DMS153 treated with DMSO at 0.1 percent for 48 hours (cell line): ENCODE measurements around the gene SNTN.

ENCODE experiments used
- DNase-seq: peaks from one replicate; lab custom pipeline; 2025; ENCODE audit not compliant: unreplicated experiment; lab: John Stamatoyannopoulos, UW

The SNTN gene

GRCh38 chr3:63673111-63673510, 20.6 kb downstream of the SNTN start:
- no peak for DNase-seq

- no peak for DNase-seq
Measured at GRCh38 chr3:63674586-63674985, 22.1 kb downstream of the SNTN start.

GRCh38 chr3:63679186-63679585, 26.7 kb downstream of the SNTN start:
- no peak for DNase-seq

GRCh38 chr3:63684081-63684480, 31.6 kb downstream of the SNTN start:
- no peak for DNase-seq

GRCh38 chr3:63685340-63685739, 32.9 kb downstream of the SNTN start:
- no peak for DNase-seq

- no peak for DNase-seq
Measured at GRCh38 chr3:63687278-63688225, 35.1 kb downstream of the SNTN start.

GRCh38 chr3:63689285-63689684, 36.8 kb downstream of the SNTN start:
- DNase-seq = no peak

- DNase-seq = no peak
Measured at GRCh38 chr3:63693351-63693750, 40.9 kb downstream of the SNTN start.

- DNase-seq = no peak
Measured at GRCh38 chr3:63705092-63705645, 52.7 kb downstream of the SNTN start.

GRCh38 chr3:63706321-63707085, 54.0 kb downstream of the SNTN start:
- no peak for DNase-seq

- DNase-seq = no peak
Measured at GRCh38 chr3:63707731-63708130, 55.3 kb downstream of the SNTN start.

- DNase-seq = no peak
Measured at GRCh38 chr3:63709576-63709975, 57.1 kb downstream of the SNTN start.
